Activated CD4-positive, CD25-positive, alpha-beta regulatory T cell treated with anti-CD3 and anti-CD28 coated beads, Interleukin-2, amount 50 U/mL, for 16 hours (primary cell): ENCODE results near the gene MORN3.

Source experiments
- DNase-seq: peaks from one replicate; pipeline ENCODE4 v3.0.0-alpha.2; 2020; ENCODE audit warnings: low read depth, low spot score

The MORN3 gene

GRCh38 chr12:121602766-121603165 is 66.7 kb downstream of the MORN3 start:
- DNase-seq = no peak

- no peak for DNase-seq
These were observed 68.6 kb downstream of the MORN3 start for GRCh38 chr12:121600702-121601336.
